ENCODE measurements around the gene GDF2.

GDF2 gene

GRCh38 chr10:47326927-47327330 is 4.7 kb downstream of the GDF2 start:
- Histone ChIP-seq H3K4me1 (ENCODE audit: insufficient read depth, low read length, severe bottlenecking) (no peaks in the 10 kb centered on the region), H3K4me3 (ENCODE audit: low read depth, low read length, poor library complexity, severe bottlenecking) (no peak overlapping the region), H3K9me3 (ENCODE audit: low read length) (no peaks in the 10 kb centered on the region), H3K9me2 (ENCODE audit: low read depth, low read length) (no peaks in the 10 kb centered on the region), H3K9ac (ENCODE audit: low read length) (no peak overlapping the region), H3K4me2 (ENCODE audit: low read length) (no peak overlapping the region), H3K79me2 (ENCODE audit: insufficient read depth, low read length) (no peaks in the 10 kb centered on the region), H3K36me3 (ENCODE audit: insufficient read depth, low read length) (no peaks in the 10 kb centered on the region), H4K20me1 (ENCODE audit: insufficient read depth, low read length) (no peaks in the 10 kb centered on the region), H2AFZ (ENCODE audit: low read length) (no peak overlapping the region), H3F3A (ENCODE audit: insufficient read depth, low read length) (no peaks in the 10 kb centered on the region), H3K27ac (ENCODE audit: low read depth, low read length, poor library complexity, severe bottlenecking) (no peak overlapping the region), H3K27me3 (ENCODE audit: insufficient read depth, low read length) (no peaks in the 10 kb centered on the region)
- TF ChIP-seq EZH2 (IDR thresholded peaks at IDR 0.05; ENCODE audit: borderline replicate concordance, low read length) (no peak), CTCF (IDR thresholded peaks at IDR 0.05; ENCODE audit: low read length) (no peak)

- no peaks in the 10 kb centered on the region for H3K9me2 ChIP-seq (ENCODE audit: low read depth, low read length)
- H3K9ac ChIP-seq (ENCODE audit: low read length): no peak overlapping the region
- H3K4me1 ChIP-seq (ENCODE audit: insufficient read depth, low read length, severe bottlenecking): no peaks in the 10 kb centered on the region
- no peak overlapping the region for H3K27ac ChIP-seq (ENCODE audit: low read depth, low read length, poor library complexity, severe bottlenecking)
- H2AFZ ChIP-seq (ENCODE audit: low read length): no peak overlapping the region
- H3K79me2 ChIP-seq (ENCODE audit: insufficient read depth, low read length): no peaks in the 10 kb centered on the region
- H4K20me1 ChIP-seq (ENCODE audit: insufficient read depth, low read length): no peaks in the 10 kb centered on the region
- no peak overlapping the region for H3K4me3 ChIP-seq (ENCODE audit: low read depth, low read length, poor library complexity, severe bottlenecking)
- no peak for TF ChIP-seq EZH2 (IDR thresholded peaks at IDR 0.05; ENCODE audit: borderline replicate concordance, low read length)
- TF ChIP-seq CTCF (IDR thresholded peaks at IDR 0.05; ENCODE audit: low read length): no peak
- no peak overlapping the region for H3K4me2 ChIP-seq (ENCODE audit: low read length)
- H3K27me3 ChIP-seq (ENCODE audit: insufficient read depth, low read length): no peaks in the 10 kb centered on the region
- H3K9me3 ChIP-seq (ENCODE audit: low read length): no peaks in the 10 kb centered on the region
- H3K36me3 ChIP-seq (ENCODE audit: insufficient read depth, low read length): no peaks in the 10 kb centered on the region
- H3F3A ChIP-seq (ENCODE audit: insufficient read depth, low read length): no peaks in the 10 kb centered on the region
Measured at GRCh38 chr10:47329855-47330254, 7.6 kb downstream of the GDF2 start.

GRCh38 chr10:47330366-47330765 is 8.1 kb downstream of the GDF2 start:
- H3K4me3 ChIP-seq (ENCODE audit: low read depth, low read length, poor library complexity, severe bottlenecking): no peak overlapping the region
- H4K20me1 ChIP-seq (ENCODE audit: insufficient read depth, low read length): no peaks in the 10 kb centered on the region
- H3K4me2 ChIP-seq (ENCODE audit: low read length): no peak overlapping the region
- no peak overlapping the region for H2AFZ ChIP-seq (ENCODE audit: low read length)
- H3K9me3 ChIP-seq (ENCODE audit: low read length): no peaks in the 10 kb centered on the region
- H3K4me1 ChIP-seq (ENCODE audit: insufficient read depth, low read length, severe bottlenecking): no peaks in the 10 kb centered on the region
- H3K79me2 ChIP-seq (ENCODE audit: insufficient read depth, low read length): no peaks in the 10 kb centered on the region
- H3K27me3 ChIP-seq (ENCODE audit: insufficient read depth, low read length): no peaks in the 10 kb centered on the region
- H3K36me3 ChIP-seq (ENCODE audit: insufficient read depth, low read length): no peaks in the 10 kb centered on the region
- H3K9ac ChIP-seq (ENCODE audit: low read length): no peak overlapping the region
- TF ChIP-seq EZH2 (IDR thresholded peaks at IDR 0.05; ENCODE audit: borderline replicate concordance, low read length) (no peak), CTCF (IDR thresholded peaks at IDR 0.05; ENCODE audit: low read length) (no peak)
- H3K9me2 ChIP-seq (ENCODE audit: low read depth, low read length): no peaks in the 10 kb centered on the region
- no peaks in the 10 kb centered on the region for H3F3A ChIP-seq (ENCODE audit: insufficient read depth, low read length)
- no peak overlapping the region for H3K27ac ChIP-seq (ENCODE audit: low read depth, low read length, poor library complexity, severe bottlenecking)
